8988T (cell line): ENCODE measurements around the gene NPSR1.
"Not testable (repeated sequence)": the region's sequence is repeated elsewhere in the genome, so short reads cannot be mapped to it uniquely, and the experiment has no call there.

Experiments used
- DNase-seq: peaks from one replicate; pipeline ENCODE4 v3.0.0; 2011

The NPSR1 gene

GRCh38 chr7:34657632-34658268 lies at the start of gene NPSR1:
TSS of gene NPSR1 (plus strand) at chr7:34658218. CDS start at chr7:34658413, 195 bp downstream.
- no peak for DNase-seq

GRCh38 chr7:34612661-34613060 lies 45.4 kb upstream of the NPSR1 start:
- DNase-seq = no peak

- no peak for DNase-seq
These were observed 37.6 kb upstream of the NPSR1 start for GRCh38 chr7:34620425-34620824.

- no peak for DNase-seq
These were observed 35.8 kb upstream of the NPSR1 start for GRCh38 chr7:34622182-34622581.

GRCh38 chr7:34622771-34623250 lies 35.2 kb upstream of the NPSR1 start:
- no peak for DNase-seq

- DNase-seq = not testable (repeated sequence)
These were observed 29.4 kb upstream of the NPSR1 start for GRCh38 chr7:34628618-34629017.

GRCh38 chr7:34652809-34653208 lies 5.2 kb upstream of the NPSR1 start:
- DNase-seq = no peak

- no peak for DNase-seq
These were observed 4.2 kb upstream of the NPSR1 start for GRCh38 chr7:34653787-34654186.

GRCh38 chr7:34655384-34655783 lies 2.6 kb upstream of the NPSR1 start:
- DNase-seq = no peak

- DNase-seq = no peak
These were observed 2.0 kb upstream of the NPSR1 start for GRCh38 chr7:34656041-34656440.

- DNase-seq = no peak
These were observed 1.6 kb downstream of the NPSR1 start for GRCh38 chr7:34659472-34660075.

- no peak for DNase-seq
These were observed 4.2 kb downstream of the NPSR1 start for GRCh38 chr7:34662058-34662708.

GRCh38 chr7:34664755-34665154 lies 6.7 kb downstream of the NPSR1 start:
- no peak for DNase-seq

- DNase-seq = no peak
These were observed 14.4 kb downstream of the NPSR1 start for GRCh38 chr7:34672430-34672829.

GRCh38 chr7:34673066-34673465 lies 15.0 kb downstream of the NPSR1 start:
- DNase-seq = no peak

- DNase-seq = peak; percentile 8
These were observed 17.8 kb downstream of the NPSR1 start for GRCh38 chr7:34675749-34676374.

- DNase-seq = no peak
These were observed 19.5 kb downstream of the NPSR1 start for GRCh38 chr7:34677491-34677890.

GRCh38 chr7:34687529-34687928 lies 29.5 kb downstream of the NPSR1 start:
- DNase-seq = no peak

GRCh38 chr7:34696415-34696814 lies 38.4 kb downstream of the NPSR1 start:
- DNase-seq = no peak

- DNase-seq = no peak
These were observed 51.8 kb downstream of the NPSR1 start for GRCh38 chr7:34709771-34710170.

GRCh38 chr7:34718867-34719266 lies 60.8 kb downstream of the NPSR1 start:
- DNase-seq = no peak

GRCh38 chr7:34719636-34720035 lies 61.6 kb downstream of the NPSR1 start:
- no peak for DNase-seq

GRCh38 chr7:34720289-34720688 lies 62.3 kb downstream of the NPSR1 start:
- DNase-seq = no peak

GRCh38 chr7:34723338-34723737 lies 65.3 kb downstream of the NPSR1 start:
- DNase-seq = no peak
